Rectal smooth muscle tissue (tissue), 1 donor: ENCODE data around the gene FLOT2.
"Not testable (repeated sequence)": the region's sequence is repeated elsewhere in the genome, so short reads cannot be mapped to it uniquely, and the experiment has no call there.

Experiments used
- H3K27ac ChIP-seq: one replicate; pipeline ENCODE4 v1.7.0; 2013; ENCODE audit warnings: low read depth, low read length, inconsistent platforms
- H3K27me3 ChIP-seq: one replicate; pipeline ENCODE4 v1.7.0; 2013; ENCODE audit warnings: low read length; ENCODE audit not compliant: control insufficient read depth, insufficient read depth
- H3K36me3 ChIP-seq: one replicate; pipeline ENCODE4 v1.7.0; 2013; ENCODE audit warnings: low read length; ENCODE audit not compliant: control insufficient read depth, insufficient read depth
- H3K4me1 ChIP-seq: one replicate; pipeline ENCODE4 v1.7.0; 2013; ENCODE audit warnings: low read length; ENCODE audit not compliant: control insufficient read depth, insufficient read depth
- H3K4me3 ChIP-seq: one replicate; pipeline ENCODE4 v1.7.0; 2013; ENCODE audit warnings: low read length
- H3K9ac ChIP-seq: one replicate; pipeline ENCODE4 v1.7.0; 2013; ENCODE audit warnings: low read length

Gene FLOT2

GRCh38 chr17:28857905-28858800, 39.4 kb downstream of the FLOT2 start:
- Histone ChIP-seq H3K4me1 (peaks cover 4% of the 10 kb centered on the region), H3K4me3 (no peak overlapping the region), H3K27me3 (no peaks in the 10 kb centered on the region), H3K36me3 (peaks cover 19% of the 10 kb centered on the region), H3K9ac (no peak overlapping the region), H3K27ac (no peak overlapping the region)

- H3K36me3 ChIP-seq = peaks cover 15% of the 10 kb centered on the region
- peaks cover 4% of the 10 kb centered on the region for H3K4me1 ChIP-seq
- no peak overlapping the region for H3K4me3 ChIP-seq
- H3K27ac ChIP-seq = no peak overlapping the region
- no peaks in the 10 kb centered on the region for H3K27me3 ChIP-seq
- no peak overlapping the region for H3K9ac ChIP-seq
Measured at GRCh38 chr17:28856028-28856574, 41.4 kb downstream of the FLOT2 start.

- H3K27ac ChIP-seq = peak overlapping the region; percentile 71
- H3K4me1 ChIP-seq = peaks cover 4% of the 10 kb centered on the region
- peak overlapping the region; percentile 81 for H3K4me3 ChIP-seq
- peaks cover 10% of the 10 kb centered on the region for H3K36me3 ChIP-seq
- H3K9ac ChIP-seq = peak overlapping the region; percentile 50
- H3K27me3 ChIP-seq = no peaks in the 10 kb centered on the region
Measured at GRCh38 chr17:28855336-28855679, 42.2 kb downstream of the FLOT2 start.

- H3K27ac ChIP-seq = peak within 1 kb of the TSS; percentile 71
- peak within 1 kb of the TSS; percentile 50 for H3K9ac ChIP-seq
- peaks cover 4% of the 10 kb centered on the region for H3K4me1 ChIP-seq
- H3K4me3 ChIP-seq = peak within 1 kb of the TSS; percentile 81
- H3K27me3 ChIP-seq = no peaks in the 10 kb centered on the region
- peaks cover 10% of the 10 kb centered on the region for H3K36me3 ChIP-seq
Measured at GRCh38 chr17:28854457-28855335, 42.8 kb downstream of the FLOT2 start, which contains the start of gene ERAL1. Gene ERAL1, plus strand, starts transcription at chr17:28855016. Its CDS starts 19 bp downstream, at chr17:28855035.

GRCh38 chr17:28853295-28853694, 44.2 kb downstream of the FLOT2 start:
- no peak overlapping the region for H3K27ac ChIP-seq
- H3K36me3 ChIP-seq = peaks cover 7% of the 10 kb centered on the region
- no peak overlapping the region for H3K9ac ChIP-seq
- peaks cover 4% of the 10 kb centered on the region for H3K4me1 ChIP-seq
- no peaks in the 10 kb centered on the region for H3K27me3 ChIP-seq
- no peak overlapping the region for H3K4me3 ChIP-seq

- no peak overlapping the region for H3K9ac ChIP-seq
Measured at GRCh38 chr17:28849281-28849680, 48.3 kb downstream of the FLOT2 start.

GRCh38 chr17:28848667-28849066, 48.9 kb downstream of the FLOT2 start:
- not testable (repeated sequence) for H3K4me1 ChIP-seq, H3K4me3 ChIP-seq, H3K9ac ChIP-seq, H3K27ac ChIP-seq, H3K36me3 ChIP-seq, H3K27me3 ChIP-seq

More at GRCh38 chr17:28849281-28849680, 48.3 kb downstream of the FLOT2 start:
- H3K4me1 ChIP-seq = no peaks in the 10 kb centered on the region
- H3K4me3 ChIP-seq = no peak overlapping the region
- H3K27ac ChIP-seq = no peak overlapping the region
- H3K36me3 ChIP-seq = no peaks in the 10 kb centered on the region
- no peaks in the 10 kb centered on the region for H3K27me3 ChIP-seq

GRCh38 chr17:28846699-28847098, 50.8 kb downstream of the FLOT2 start:
- not testable (repeated sequence) for H3K36me3 ChIP-seq, H3K27me3 ChIP-seq, H3K4me1 ChIP-seq, H3K27ac ChIP-seq, H3K4me3 ChIP-seq, H3K9ac ChIP-seq

GRCh38 chr17:28846231-28846630, 51.3 kb downstream of the FLOT2 start:
- Histone ChIP-seq H3K36me3 (no peaks in the 10 kb centered on the region), H3K27me3 (no peaks in the 10 kb centered on the region), H3K4me1 (no peaks in the 10 kb centered on the region), H3K4me3 (no peak overlapping the region), H3K9ac (no peak overlapping the region), H3K27ac (no peak overlapping the region)

GRCh38 chr17:28843816-28844148, 53.8 kb downstream of the FLOT2 start:
- Histone ChIP-seq H3K27me3 (no peaks in the 10 kb centered on the region), H3K36me3 (no peaks in the 10 kb centered on the region), H3K4me3 (no peak overlapping the region), H3K9ac (no peak overlapping the region), H3K4me1 (no peaks in the 10 kb centered on the region), H3K27ac (no peak overlapping the region)

GRCh38 chr17:28842282-28843012, 55.1 kb downstream of the FLOT2 start, which contains the start of gene FAM222B:
Gene FAM222B, minus strand, starts transcription at chr17:28842790. Its CDS starts 76,123 bp downstream, at chr17:28766667.
- Histone ChIP-seq H3K27me3 (no peaks in the 10 kb centered on the region), H3K4me1 (no peaks in the 10 kb centered on the region), H3K36me3 (no peaks in the 10 kb centered on the region), H3K4me3 (peak within 1 kb of the TSS; percentile 81), H3K27ac (peak within 1 kb of the TSS; percentile 70), H3K9ac (peak within 1 kb of the TSS; percentile 59)

- peak overlapping the region; percentile 81 for H3K4me3 ChIP-seq
- no peaks in the 10 kb centered on the region for H3K36me3 ChIP-seq
- H3K27ac ChIP-seq = peak overlapping the region; percentile 70
- no peaks in the 10 kb centered on the region for H3K27me3 ChIP-seq
- no peaks in the 10 kb centered on the region for H3K4me1 ChIP-seq
- H3K9ac ChIP-seq = peak overlapping the region; percentile 59
Measured at GRCh38 chr17:28841901-28842281, 55.6 kb downstream of the FLOT2 start.
